ENCODE data around the gene TMPRSS13. TPM values are rescaled to one million over a fixed set of nuclear protein-coding genes. Genes with fewer than 3 reads are reported as not detected.

The TMPRSS13 gene
- total RNA-seq, 1 donor from 2014 or later: 0.53 TPM

- H3K36me3 ChIP-seq (ENCODE audit: control insufficient read depth, insufficient read depth, low read length): no peaks in the 10 kb centered on the region
- H3K4me3 ChIP-seq (ENCODE audit: low read depth, low read length): no peak overlapping the region
- no peaks in the 10 kb centered on the region for H3K27me3 ChIP-seq (ENCODE audit: control insufficient read depth, insufficient read depth, low read length)
- TF ChIP-seq CTCF (IDR thresholded peaks at IDR 0.05; ENCODE audit: insufficient read depth, low read length, severe bottlenecking): no peak
- FAIRE-seq: peak; percentile 76
- DNase-seq (ENCODE audit: low read depth): no peak
These were observed 18.1 kb downstream of the TMPRSS13 start for GRCh38 chr11:117910941-117911655.

GRCh38 chr11:117910525-117910924, 18.7 kb downstream of the TMPRSS13 start:
- no peak for TF ChIP-seq CTCF (IDR thresholded peaks at IDR 0.05; ENCODE audit: insufficient read depth, low read length, severe bottlenecking)
- Histone ChIP-seq H3K36me3 (ENCODE audit: control insufficient read depth, insufficient read depth, low read length) (no peaks in the 10 kb centered on the region), H3K27me3 (ENCODE audit: control insufficient read depth, insufficient read depth, low read length) (no peaks in the 10 kb centered on the region), H3K4me3 (ENCODE audit: low read depth, low read length) (no peak overlapping the region)
- FAIRE-seq (peak; percentile 28), DNase-seq (ENCODE audit: low read depth) (no peak)

- no peak for TF ChIP-seq CTCF (IDR thresholded peaks at IDR 0.05; ENCODE audit: insufficient read depth, low read length, severe bottlenecking)
- H3K27me3 ChIP-seq (ENCODE audit: control insufficient read depth, insufficient read depth, low read length): no peaks in the 10 kb centered on the region
- H3K4me3 ChIP-seq (ENCODE audit: low read depth, low read length): no peak overlapping the region
- H3K36me3 ChIP-seq (ENCODE audit: control insufficient read depth, insufficient read depth, low read length): no peaks in the 10 kb centered on the region
- no peak for FAIRE-seq
- no peak for DNase-seq (ENCODE audit: low read depth)
These were observed 19.4 kb downstream of the TMPRSS13 start for GRCh38 chr11:117909611-117910382.

GRCh38 chr11:117908959-117909610, 20.1 kb downstream of the TMPRSS13 start:
- DNase-seq (ENCODE audit: low read depth) (no peak), FAIRE-seq (no peak)
- H3K4me3 ChIP-seq (ENCODE audit: low read depth, low read length): no peak overlapping the region
- TF ChIP-seq CTCF (IDR thresholded peaks at IDR 0.05; ENCODE audit: insufficient read depth, low read length, severe bottlenecking): no peak
- no peaks in the 10 kb centered on the region for H3K27me3 ChIP-seq (ENCODE audit: control insufficient read depth, insufficient read depth, low read length)
- no peaks in the 10 kb centered on the region for H3K36me3 ChIP-seq (ENCODE audit: control insufficient read depth, insufficient read depth, low read length)

GRCh38 chr11:117908109-117908895, 20.9 kb downstream of the TMPRSS13 start:
- Histone ChIP-seq H3K36me3 (ENCODE audit: control insufficient read depth, insufficient read depth, low read length) (no peaks in the 10 kb centered on the region), H3K4me3 (ENCODE audit: low read depth, low read length) (no peak overlapping the region), H3K27me3 (ENCODE audit: control insufficient read depth, insufficient read depth, low read length) (no peaks in the 10 kb centered on the region)
- no peak for DNase-seq (ENCODE audit: low read depth)
- no peak for FAIRE-seq
- no peak for TF ChIP-seq CTCF (IDR thresholded peaks at IDR 0.05; ENCODE audit: insufficient read depth, low read length, severe bottlenecking)
